Stimulated activated CD4-positive, alpha-beta T cell treated with anti-CD3 and anti-CD28 coated beads, Interleukin-12 subunit alpha, Interleukin-12 subunit beta, amount 100 ng/mL, for 24 hours (primary cell): Measurements from ENCODE around the gene MAML2.
A peak's percentile ranks its signal among the peaks of the same experiment; 100 is the strongest.

Experiments
- DNase-seq, 2 experiments: peaks; one replicate each; pipeline ENCODE4 v3.0.0-alpha.2; 2020; ENCODE audit warnings: low read depth in 2 of 2

MAML2 gene

GRCh38 chr11:96036863-96037262 lies 306.1 kb downstream of the MAML2 start:
- DNase-seq: no peak

DNA sequence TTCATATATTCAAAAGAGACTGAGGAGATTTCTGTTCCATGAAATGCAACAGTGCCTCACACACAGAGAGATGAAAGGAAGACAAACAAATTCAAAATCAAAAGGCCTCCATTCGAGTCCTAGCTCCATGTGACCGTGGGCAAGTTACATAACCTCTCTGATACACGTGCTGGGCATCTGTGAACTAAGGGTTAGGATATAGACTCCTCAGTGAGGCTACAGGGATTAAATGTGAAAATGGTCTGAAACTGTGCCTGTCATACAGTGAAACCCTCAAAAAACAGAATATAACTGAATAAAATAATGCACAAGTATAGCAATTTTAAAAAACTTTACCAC lies 307.3 kb downstream of the MAML2 start:
- DNase-seq: no peak

- no peak for DNase-seq
Measured at GRCh38 chr11:96035031-96035739, 307.8 kb downstream of the MAML2 start.

GRCh38 chr11:96033599-96033998 lies 309.4 kb downstream of the MAML2 start:
- no peak for DNase-seq

DNA sequence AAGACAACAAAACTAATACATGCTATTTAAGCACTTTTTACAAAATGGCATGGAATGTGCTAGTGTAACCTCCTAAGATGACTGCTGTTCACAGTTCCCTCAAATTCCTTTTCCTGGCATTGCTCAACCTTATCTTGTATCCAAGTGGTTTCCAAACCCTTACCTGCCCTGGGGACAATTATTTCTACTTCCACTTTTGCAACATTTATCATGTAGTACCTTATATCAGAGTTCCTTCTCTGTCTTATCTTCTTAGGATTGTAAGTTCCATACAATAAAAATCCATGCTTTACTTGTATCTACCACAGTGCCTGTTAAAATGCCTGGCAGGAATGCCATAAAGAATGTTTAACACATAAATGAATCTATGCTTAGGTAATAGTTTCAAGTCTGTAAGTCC lies 309.9 kb downstream of the MAML2 start:
- DNase-seq: no peak

DNA sequence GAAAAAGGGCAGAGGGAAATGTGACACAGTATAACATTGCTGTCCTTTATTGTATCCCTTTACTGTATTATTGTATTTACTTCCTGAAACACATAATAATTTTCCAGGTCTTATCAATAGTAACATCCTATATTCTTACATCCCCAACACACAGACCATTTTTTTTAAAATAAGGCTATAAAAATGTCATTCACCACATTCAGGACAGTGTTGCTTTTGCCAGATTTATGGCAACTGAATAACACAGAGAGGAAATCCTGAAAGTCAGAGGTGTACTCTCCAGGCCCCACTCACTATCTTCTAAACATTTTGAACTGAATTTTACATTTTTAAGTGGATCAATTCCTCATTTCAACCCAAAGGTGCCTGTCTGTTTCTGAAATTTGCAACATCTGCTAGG lies 314.2 kb downstream of the MAML2 start:
- DNase-seq: no peak

GRCh38 chr11:96027021-96027420 lies 316.0 kb downstream of the MAML2 start:
- DNase-seq: no peak

DNA sequence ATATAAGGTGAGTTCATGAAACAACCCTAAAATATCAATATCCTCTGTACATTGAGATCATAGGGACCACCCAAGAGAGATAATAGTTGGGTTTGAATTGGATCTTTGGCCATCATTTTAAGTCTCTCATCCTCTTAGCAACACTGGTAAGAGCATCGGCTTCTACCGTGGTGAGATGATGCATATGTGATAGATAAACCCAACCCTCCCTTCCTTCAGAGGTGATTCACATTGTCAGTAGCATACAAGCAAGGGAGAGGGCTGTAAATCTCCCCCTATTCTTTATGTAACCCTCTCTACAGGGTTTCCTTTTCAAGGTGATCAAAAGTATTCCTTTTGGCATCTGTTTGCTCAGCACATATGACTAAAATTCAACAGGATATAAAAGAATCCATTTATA lies 316.7 kb downstream of the MAML2 start:
- no peak for DNase-seq

- DNase-seq: no peak
Measured at GRCh38 chr11:96024666-96025065, 318.3 kb downstream of the MAML2 start.

DNA sequence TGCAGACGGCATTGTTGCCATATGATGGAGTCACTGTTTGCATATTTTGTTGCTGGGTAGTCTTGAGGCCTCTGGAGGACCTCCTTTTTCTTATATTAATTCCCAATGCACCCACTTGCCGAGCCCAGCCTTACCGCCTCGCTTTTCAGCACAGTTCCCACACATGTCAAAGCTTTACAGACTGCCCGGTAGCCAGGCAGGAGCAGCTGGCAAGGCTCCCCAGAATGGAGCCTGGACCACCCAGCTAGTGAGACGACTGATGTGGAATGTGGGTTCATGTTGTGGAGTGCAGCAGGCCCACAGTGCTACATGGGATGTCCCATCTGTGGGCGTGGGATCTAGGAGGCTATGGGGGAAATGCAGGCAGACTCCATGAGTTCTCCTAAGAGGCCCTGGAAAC lies 319.7 kb downstream of the MAML2 start:
- no peak for DNase-seq

DNA sequence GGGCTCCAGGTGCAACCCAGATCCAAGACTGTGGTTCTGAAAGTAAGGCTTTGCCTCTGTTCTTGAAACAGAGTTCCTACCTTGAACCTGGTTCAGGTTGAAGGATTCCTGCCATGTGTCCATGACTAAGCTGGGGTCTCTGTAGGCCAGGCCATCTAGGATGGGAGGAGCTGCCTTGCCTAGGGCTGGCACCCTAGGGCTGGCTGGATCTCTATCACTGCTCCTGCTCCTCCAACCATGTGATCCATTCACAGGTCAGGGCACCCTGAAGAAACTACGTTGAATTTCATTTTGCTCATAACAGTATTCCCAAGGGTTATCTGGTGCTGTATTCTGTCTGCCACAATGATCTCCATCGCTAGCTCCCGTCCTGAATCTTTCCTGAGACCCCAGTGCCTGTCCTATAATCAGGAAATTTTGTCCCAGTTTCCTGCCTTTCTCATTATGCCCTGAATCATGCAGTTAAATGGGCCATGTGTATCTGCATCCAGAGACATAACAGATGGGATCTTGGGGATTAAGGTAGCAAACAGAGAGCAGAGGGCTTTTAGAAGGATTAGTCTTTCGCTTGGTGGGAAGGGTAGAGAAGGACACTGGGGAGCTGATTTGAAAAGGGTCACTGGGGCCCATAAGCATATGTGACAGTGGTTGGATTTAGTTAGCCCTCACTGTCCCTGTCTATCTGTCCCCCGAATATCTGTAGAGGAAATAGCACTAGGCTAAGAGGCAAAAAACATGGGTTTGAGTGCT lies 320.9 kb downstream of the MAML2 start:
- no peak for DNase-seq

- DNase-seq: no peak
Measured at GRCh38 chr11:96019810-96020747, 322.9 kb downstream of the MAML2 start.

DNA sequence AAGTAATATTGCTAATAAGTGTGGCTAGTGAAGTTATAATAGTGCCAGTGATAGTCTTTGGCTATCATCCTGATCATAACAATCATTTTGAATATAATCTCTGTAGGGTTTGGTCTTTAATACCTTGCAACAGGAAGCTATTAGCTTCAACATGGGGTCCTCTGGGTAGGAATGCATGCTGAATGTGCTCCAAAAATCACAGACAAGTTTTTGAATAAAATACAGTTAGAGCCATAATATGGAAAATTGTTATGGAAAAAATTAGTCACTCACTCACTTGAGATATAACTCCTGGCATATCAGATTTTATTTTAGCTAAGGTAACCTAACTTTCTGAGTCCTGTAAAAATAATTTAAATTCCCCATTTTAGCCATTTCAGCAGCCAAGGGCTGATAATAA lies 323.7 kb downstream of the MAML2 start:
- no peak for DNase-seq

DNA sequence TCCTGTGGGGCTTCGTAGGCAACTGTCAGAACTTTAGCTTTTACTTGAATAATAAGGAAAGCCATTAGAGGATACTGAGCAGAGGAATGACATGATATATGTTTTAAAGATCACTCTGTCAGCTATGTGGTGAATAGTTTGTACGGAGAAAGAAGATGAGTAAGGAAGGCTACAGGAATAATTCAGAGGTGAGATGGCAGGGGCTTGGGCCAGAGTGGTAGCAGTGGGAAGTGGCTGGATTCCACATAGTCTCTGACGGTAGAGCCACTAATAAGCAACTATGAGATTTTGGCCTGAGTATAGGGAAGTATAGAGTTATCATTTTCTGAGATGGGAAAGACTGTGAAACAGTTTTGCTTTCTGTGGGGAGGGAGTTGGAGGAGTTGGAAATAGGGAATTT lies 325.1 kb downstream of the MAML2 start:
- DNase-seq: no peak

DNA sequence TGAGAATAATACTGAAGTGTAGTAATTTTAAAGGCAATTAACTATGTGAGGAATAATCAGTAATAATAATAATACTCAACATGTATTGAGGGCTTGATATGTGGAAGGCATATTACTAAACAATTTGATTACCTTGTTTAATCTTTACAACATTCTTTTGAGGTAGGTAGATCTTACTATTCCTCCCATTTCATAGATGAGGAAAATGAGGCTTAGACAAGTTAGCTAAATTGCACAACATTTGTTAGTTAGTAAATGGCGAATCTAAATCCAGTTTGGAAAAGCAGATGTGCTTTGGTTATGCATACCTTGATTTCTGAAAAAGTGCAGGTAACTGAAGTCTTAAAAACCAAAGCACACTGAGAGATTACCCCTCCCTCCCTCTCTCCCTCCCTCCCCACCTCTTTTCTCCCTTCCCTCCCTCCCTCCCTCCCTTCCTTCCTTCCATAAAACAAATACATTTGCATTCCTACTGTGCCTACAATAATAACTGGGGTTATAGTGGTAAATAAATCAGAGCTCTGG lies 326.0 kb downstream of the MAML2 start:
- DNase-seq: no peak

GRCh38 chr11:96015906-96016565 lies 327.0 kb downstream of the MAML2 start:
- no peak for DNase-seq

DNA sequence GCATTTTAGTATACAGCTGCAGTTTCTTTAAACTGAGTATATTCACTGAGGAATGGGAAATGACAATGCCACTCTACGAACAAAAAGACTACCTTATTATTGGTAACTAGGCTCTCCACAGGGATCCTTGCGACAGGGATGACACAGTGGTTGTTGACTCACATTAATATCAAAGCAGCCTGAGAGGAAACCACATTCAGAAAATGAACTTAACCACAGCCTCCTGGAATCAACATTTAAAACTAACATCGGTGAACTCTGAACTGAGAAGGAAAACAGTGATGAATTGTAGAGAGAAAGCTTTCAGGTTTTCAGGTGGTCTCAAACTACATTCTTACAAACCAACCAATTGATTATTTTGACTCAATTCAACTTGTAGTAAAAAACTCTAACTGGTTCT lies 328.8 kb downstream of the MAML2 start:
- DNase-seq: no peak

- no peak for DNase-seq
Measured at GRCh38 chr11:96013461-96014213, 329.4 kb downstream of the MAML2 start.

DNA sequence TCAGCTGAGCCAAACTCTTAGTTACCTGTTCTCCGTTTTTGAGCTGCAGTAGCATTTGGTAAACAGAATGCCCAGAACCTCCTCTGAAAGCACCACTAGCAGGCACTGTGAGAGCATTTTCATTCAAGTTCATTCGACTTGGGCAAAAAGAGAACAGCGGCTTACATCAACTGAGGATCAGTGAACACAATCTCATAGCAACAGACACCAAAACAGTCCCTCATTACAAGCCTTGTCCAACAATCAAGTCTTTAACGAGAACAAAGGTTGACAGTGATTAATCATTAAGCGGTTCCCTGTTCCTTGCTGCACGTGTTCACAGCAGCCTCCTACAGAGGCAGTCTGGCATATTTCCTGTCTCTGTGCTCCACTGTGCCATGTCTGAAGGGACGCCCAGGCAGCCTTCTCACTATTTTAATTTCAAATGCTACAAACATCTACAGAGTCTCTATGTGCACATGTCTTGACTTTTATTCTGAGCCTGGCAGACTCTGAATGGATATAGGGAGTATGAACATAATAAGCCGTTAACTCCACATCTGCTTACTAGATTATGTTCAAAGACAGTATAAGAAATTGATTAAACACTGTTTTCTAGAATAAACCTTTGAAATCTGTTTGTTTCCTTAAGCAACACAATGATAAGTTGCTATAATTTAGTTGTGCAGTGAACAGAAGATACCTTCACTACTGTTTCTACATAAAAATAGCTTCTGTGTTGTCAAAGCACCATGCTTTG lies 330.7 kb downstream of the MAML2 start:
- peak; percentile 13 to 19 for DNase-seq

DNA sequence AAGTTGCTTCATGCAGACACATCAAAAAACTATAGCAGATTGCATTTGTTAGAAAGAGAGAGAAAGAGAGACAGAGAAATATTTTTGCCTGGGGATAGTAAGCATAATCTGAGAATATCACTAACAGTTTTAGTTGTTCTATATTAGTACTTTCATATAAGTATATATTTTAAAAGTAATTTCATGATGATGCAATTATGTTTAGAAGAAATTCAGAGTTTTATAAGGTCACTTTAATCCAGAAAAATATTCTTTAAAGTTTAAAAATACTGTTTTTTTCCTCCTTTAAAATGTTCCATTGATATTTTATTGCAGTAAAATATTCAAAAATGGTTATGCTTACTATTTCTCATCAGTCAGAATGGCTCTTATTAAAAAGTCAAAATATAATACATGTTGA lies 332.3 kb downstream of the MAML2 start:
- DNase-seq: no peak
